IMR-90 (cell line): Measurements from ENCODE around the gene POLR2I. TPM values are rescaled to one million over a fixed set of nuclear protein-coding genes. Genes with fewer than 3 reads are reported as not detected.

Experiments
- ATAC-seq: fragments of 200-7000 bp; cut with Tn5 transposase; 2 replicates; pipeline ENCODE4 v1.9.1; 2020; ENCODE audit warnings: low read depth, mild to moderate bottlenecking, moderate library complexity
- BruUV-seq: library from RNA; stranded (reverse); fragments of 400-500 nt; replicated peaks from 2 replicates; lab custom pipeline; 2021; lab: Mats Ljungman, UMichigan
- CTCF ChIA-PET: fragments of 300-600 bp; formaldehyde crosslinking; extraction: SDS; loops from one replicate; lab custom pipeline; 2021; ENCODE audit warnings: antibody characterized with exemption; lab: Yijun Ruan, JAX
- POLR2A ChIA-PET: fragments of 300-600 bp; sonication (Branson Sonifier 250); formaldehyde crosslinking; loops from one replicate; lab custom pipeline; 2022; ENCODE audit warnings: antibody characterized with exemption; ENCODE audit not compliant: unreplicated experiment; lab: Charles Lee
- DNase-seq: peaks from one replicate; pipeline ENCODE4 v3.0.0; 2013
- H2AFZ ChIP-seq: replicated peaks from 2 replicates; pipeline ENCODE3; 2013; ENCODE audit warnings: low read length, mild to moderate bottlenecking; ENCODE audit not compliant: poor library complexity
- H2AK5ac ChIP-seq: 2 replicates; pipeline ENCODE4 v1.6.1; 2013; ENCODE audit warnings: low read depth, low read length, inconsistent platforms
- H2AK9ac ChIP-seq: replicated peaks from 2 replicates; pipeline ENCODE3; 2013; ENCODE audit warnings: mild to moderate bottlenecking, low read depth, low read length, moderate library complexity; ENCODE audit not compliant: poor library complexity
- H2BK120ac ChIP-seq: 2 replicates; pipeline ENCODE4 v1.6.1; 2013; ENCODE audit warnings: low read depth, low read length, inconsistent platforms
- H2BK15ac ChIP-seq: 3 replicates; pipeline ENCODE4 v1.6.1; 2013; ENCODE audit warnings: low read depth, low read length, inconsistent platforms
- H2BK20ac ChIP-seq: 2 replicates; pipeline ENCODE4 v1.6.1; 2013; ENCODE audit warnings: low read depth, mild to moderate bottlenecking, inconsistent platforms, low read length, moderate library complexity
- H2BK5ac ChIP-seq: 2 replicates; pipeline ENCODE4 v1.6.1; 2013; ENCODE audit warnings: mild to moderate bottlenecking, low read depth, low read length, inconsistent platforms; ENCODE audit not compliant: poor library complexity, severe bottlenecking
- H3K14ac ChIP-seq: replicated peaks from 2 replicates; pipeline ENCODE4 v1.6.1; 2013; ENCODE audit warnings: low read depth, low read length, inconsistent platforms
- H3K18ac ChIP-seq: 2 replicates; pipeline ENCODE4 v1.6.1; 2013; ENCODE audit warnings: low read depth, low read length, control low read depth
- H3K23ac ChIP-seq: 2 replicates; pipeline ENCODE4 v1.6.1; 2013; ENCODE audit warnings: low read depth, low read length, inconsistent platforms
- H3K27ac ChIP-seq: 2 replicates; pipeline ENCODE4 v1.5.1; 2013; ENCODE audit warnings: mild to moderate bottlenecking, control low read depth, low read length; ENCODE audit not compliant: insufficient read depth
- H3K27me3 ChIP-seq: 2 replicates; pipeline ENCODE4 v1.6.1; 2013; ENCODE audit warnings: low read length; ENCODE audit not compliant: control insufficient read depth, insufficient read depth
- H3K36me3 ChIP-seq: 2 replicates; pipeline ENCODE4 v1.6.1; 2013; ENCODE audit warnings: low read length, mixed read lengths; ENCODE audit not compliant: control insufficient read depth, insufficient read depth
- H3K4ac ChIP-seq: 2 replicates; pipeline ENCODE4 v1.6.1; 2013; ENCODE audit warnings: low read depth, low read length, inconsistent platforms
- H3K4me1 ChIP-seq: 2 replicates; pipeline ENCODE4 v1.6.1; 2013; ENCODE audit warnings: low read length, mixed read lengths; ENCODE audit not compliant: control insufficient read depth, insufficient read depth
- H3K4me2 ChIP-seq: 2 replicates; pipeline ENCODE4 v1.6.1; 2013; ENCODE audit warnings: low read depth, mild to moderate bottlenecking, control low read depth, low read length, moderate library complexity
- H3K4me3 ChIP-seq: 2 replicates; pipeline ENCODE4 v1.5.1; 2013; ENCODE audit warnings: low read depth, mild to moderate bottlenecking, control low read depth, low read length, moderate library complexity; ENCODE audit not compliant: insufficient read depth
- H3K56ac ChIP-seq: 2 replicates; pipeline ENCODE4 v1.6.1; 2013; ENCODE audit warnings: low read length, inconsistent platforms; ENCODE audit not compliant: insufficient read depth; ENCODE audit errors: extremely low read depth
- H3K79me1 ChIP-seq, 2 experiments: 2 replicates each; pipeline ENCODE4 v1.6.1; 2013; ENCODE audit warnings: low read length in 2 of 2, inconsistent platforms in 1 of 2, low read depth in 1 of 2
- H3K9ac ChIP-seq: 2 replicates; pipeline ENCODE4 v1.6.1; 2013; ENCODE audit warnings: low read depth, low read length, control low read depth
- H3K9me1 ChIP-seq: 2 replicates; pipeline ENCODE4 v1.6.1; 2013; ENCODE audit warnings: low read length, inconsistent platforms; ENCODE audit not compliant: insufficient read depth
- H3K9me3 ChIP-seq: 2 replicates; pipeline ENCODE4 v1.6.1; 2013; ENCODE audit warnings: low read length; ENCODE audit not compliant: control insufficient read depth, insufficient read depth
- H4K20me1 ChIP-seq: 2 replicates; pipeline ENCODE4 v1.6.1; 2013; ENCODE audit warnings: low read length, inconsistent platforms; ENCODE audit not compliant: insufficient read depth
- H4K5ac ChIP-seq: 2 replicates; pipeline ENCODE4 v1.6.1; 2013; ENCODE audit warnings: mild to moderate bottlenecking, low read depth, low read length, control low read depth
- H4K8ac ChIP-seq, 2 experiments: 2 replicates each; pipeline ENCODE4 v1.6.1; 2013; ENCODE audit warnings: low read depth in 2 of 2, low read length in 2 of 2, control low read depth in 1 of 2, inconsistent platforms in 1 of 2
- H4K91ac ChIP-seq: 2 replicates; pipeline ENCODE4 v1.6.1; 2013; ENCODE audit warnings: low read depth, low read length, inconsistent platforms; ENCODE audit not compliant: insufficient read depth
- CEBPB ChIP-seq: IDR thresholded peaks from 2 replicates; pipeline ENCODE4 v1.6.1; 2012; ENCODE audit warnings: low read depth, low read length, improper control_type of control experiment
- MAFK ChIP-seq: IDR thresholded peaks from 2 replicates; pipeline ENCODE4 v1.6.1; 2012; ENCODE audit warnings: low read depth, low read length, improper control_type of control experiment
- MAZ ChIP-seq: IDR thresholded peaks from 2 replicates; pipeline ENCODE4 v1.6.1; 2012; ENCODE audit warnings: low read depth, mild to moderate bottlenecking, low read length, improper control_type of control experiment, moderate library complexity, borderline replicate concordance
- RAD21 ChIP-seq: IDR thresholded peaks from 2 replicates; pipeline ENCODE4 v1.6.1; 2012; ENCODE audit warnings: low read length, improper control_type of control experiment
- WGBS, 2 experiments: methylation state at CpG; one replicate each; pipeline versions ENCODE4 v1.1.5 to v1.1.7; 2013; ENCODE audit warnings: missing lambda C conversion rate in 2 of 2; ENCODE audit not compliant: insufficient read length in 1 of 2; ENCODE audit errors: extremely low coverage in 2 of 2; 5-methylcytosine and 5-hydroxymethylcytosine counted together
- dilution Hi-C: fragments of 300-500 bp; cut with HindIII; formaldehyde crosslinking; loops from one replicate; pipeline ENCODE4 v1.14.3; 2018; ENCODE audit warnings: low sequenced_read_pairs; ENCODE audit not compliant: unreplicated experiment
- in situ Hi-C: fragments of 300-500 bp; cut with MboI; formaldehyde crosslinking; loops from 3 replicates; pipeline ENCODE4 v1.14.3; 2019; ENCODE audit warnings: low sequenced_read_pairs, inconsistent platforms, mixed read lengths
- intact Hi-C: fragments of 100-400 bp; cut with micrococcal nuclease; formaldehyde crosslinking; loops from 2 replicates; pipeline ENCODE4 v1.10.0; 2022
- polyA plus RNA-seq, 3 experiments: library from polyadenylated mRNA; depleted of rRNA; stranded (reverse); fragments of >200 nt; gene quantifications; 2 replicates each; pipeline ENCODE4 v1.2.3, GENCODE V29; 2012; ENCODE audit warnings: low replicate concordance in 1 of 3
- total RNA-seq: library from RNA; depleted of rRNA; stranded (reverse); fragments of >200 nt; gene quantifications from 2 replicates; pipeline ENCODE4 v1.2.3, GENCODE V29; 2012

The POLR2I gene
- total and polyA plus RNA-seq, 2 of the 4 experiments (the other 2 are of a cell fraction): 35.8 to 59.7 TPM

DNA sequence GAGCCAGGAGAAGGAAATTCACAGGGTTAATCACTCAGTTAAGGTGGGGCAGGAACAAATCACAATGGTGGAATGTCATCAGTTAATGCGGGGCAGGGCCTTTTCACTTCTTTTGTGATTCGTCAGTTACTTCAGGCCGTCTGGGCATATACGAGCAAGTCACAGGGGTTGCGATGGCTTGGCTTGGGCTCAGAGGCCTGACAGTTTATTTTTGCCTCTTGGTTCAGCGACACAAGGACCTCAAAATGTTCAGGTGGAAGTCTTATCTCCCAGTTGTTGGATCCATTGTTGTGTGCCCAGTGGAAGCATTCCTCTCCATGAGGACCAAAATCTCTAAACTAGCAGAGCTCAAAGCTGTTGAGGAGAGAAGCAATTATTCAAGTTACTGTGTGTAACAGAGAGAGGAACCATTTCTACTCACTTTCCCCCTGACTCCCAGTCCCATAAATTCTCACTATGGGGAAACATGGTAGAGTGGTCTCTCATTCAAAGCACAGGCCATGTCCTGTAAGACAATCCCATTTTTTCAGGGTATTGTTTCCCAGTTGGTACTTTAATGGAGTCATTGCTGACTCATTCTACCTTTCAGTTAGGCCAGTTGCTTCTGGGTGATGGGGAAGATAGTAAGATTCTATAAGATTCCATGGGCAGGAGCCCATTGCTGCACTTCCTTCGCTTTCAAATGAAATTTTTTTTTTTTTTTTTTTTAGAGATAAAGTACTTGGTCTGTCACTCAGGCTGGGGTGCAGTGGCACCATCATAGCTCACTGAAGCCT, 46.3 kb upstream of the POLR2I start:
- no peak overlapping the region for H3K23ac ChIP-seq
- H3K9me3 ChIP-seq: no peaks in the 10 kb centered on the region
- no peak overlapping the region for H2BK20ac ChIP-seq
- H3K9ac ChIP-seq: no peak overlapping the region
- peaks cover 12% of the 10 kb centered on the region for H3K36me3 ChIP-seq
- TF ChIP-seq MAZ: no peak
- no peak for TF ChIP-seq CEBPB
- TF ChIP-seq MAFK: no peak
- no peak for TF ChIP-seq RAD21
- H2BK5ac ChIP-seq: no peak overlapping the region
- ChIA-PET CTCF (interaction anchor here (1.5 kb wide), 1 partner anchor 33 kb away, joined by 3 read pairs; no protein-coding TSS in a partner anchor), POLR2A (no interaction called here)
- 90% methylated on average over 2 of the region's 7 CpGs; no CpG with 5 or more reads in 1 of the 2 experiments for whole genome bisulfite sequencing, 2 experiments
- intact Hi-C loops: no loop called here
- dilution Hi-C loops: no loop called here
- H3K4me2 ChIP-seq: no peak overlapping the region
- no peaks in the 10 kb centered on the region for H3K4me1 ChIP-seq
- no peaks in the 10 kb centered on the region for H4K20me1 ChIP-seq
- no peak for DNase-seq
- no peak overlapping the region for H2AK5ac ChIP-seq
- H2AK9ac ChIP-seq: no peak overlapping the region
- no peak overlapping the region for H2BK15ac ChIP-seq
- no peak overlapping the region for H2BK120ac ChIP-seq
- no peak overlapping the region for H3K14ac ChIP-seq
- no peak overlapping the region for H3K27ac ChIP-seq
- no peak overlapping the region for H3K4ac ChIP-seq
- no peak overlapping the region for H3K18ac ChIP-seq
- no peaks in the 10 kb centered on the region; a peak in 1 of 4 replicates for H3K79me1 ChIP-seq
- H3K9me1 ChIP-seq: no peaks in the 10 kb centered on the region; the same call in 1 of the 2 replicates
- in situ Hi-C loops: no loop called here
- H2AFZ ChIP-seq: no peak overlapping the region
- H4K91ac ChIP-seq: no peak overlapping the region
- no peak overlapping the region for H3K4me3 ChIP-seq
- ATAC-seq: no peak
- no TSS peak for BruUV-seq
- H4K5ac ChIP-seq: no peak overlapping the region
- no peak overlapping the region for H4K8ac ChIP-seq
- no peaks in the 10 kb centered on the region for H3K27me3 ChIP-seq
- H3K56ac ChIP-seq: no peak overlapping the region
